ENCODE measurements around the gene CKB.

CKB gene

DNA sequence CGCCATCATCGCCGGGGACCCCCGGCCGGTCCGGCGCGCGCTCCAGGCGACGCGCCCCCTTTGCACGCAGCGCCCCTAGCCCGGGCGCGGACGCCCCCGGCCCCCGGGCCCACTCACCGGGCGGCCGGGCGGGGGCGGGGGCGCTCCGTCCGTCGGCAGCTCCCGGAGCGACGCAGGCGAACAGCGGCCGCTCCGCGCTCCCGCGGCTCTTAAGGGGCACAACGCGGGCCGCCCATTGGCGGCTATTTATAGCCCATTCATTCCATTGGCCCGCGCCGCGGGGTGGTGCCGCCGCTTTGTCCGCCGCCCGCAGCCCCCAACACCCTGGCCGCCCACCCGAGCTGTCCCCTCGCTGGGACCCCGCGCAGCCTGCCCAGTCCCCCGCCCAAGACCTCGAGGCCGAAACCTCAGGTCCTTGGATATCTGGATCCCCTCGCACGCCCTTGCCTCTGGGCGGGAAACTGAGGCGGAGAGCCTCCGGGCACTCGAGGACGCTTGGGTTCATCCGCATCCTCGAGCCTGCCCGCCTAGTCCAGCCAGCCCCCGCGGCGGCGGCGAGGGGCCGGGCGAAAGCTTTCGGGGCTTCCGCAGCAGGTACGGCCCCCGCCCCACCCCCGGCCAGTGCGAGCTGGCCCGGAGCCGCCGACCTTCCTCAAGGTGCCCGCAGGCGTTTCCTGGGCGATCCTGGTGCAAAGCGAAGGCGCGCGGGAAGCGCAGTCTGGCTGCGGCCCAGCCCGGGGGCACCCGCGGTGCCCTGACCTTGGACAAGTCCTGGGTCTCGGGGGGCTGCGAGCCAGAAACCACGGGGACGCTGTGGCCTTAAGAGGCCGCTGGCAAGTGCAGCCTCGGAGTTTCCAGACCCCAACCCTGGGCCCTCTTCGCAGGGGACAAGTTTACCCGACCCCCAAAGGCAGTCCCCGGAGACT lies at the start of gene CKB:
Gene CKB (minus strand): TSS at position 182 of the 926 bp plus-strand sequence. CDS start 337 bp downstream, outside the sequence.
- TF ChIP-seq GATA3 (IDR thresholded peaks at IDR 0.05; ENCODE audit: low read depth, low read length) (no peak), GATA2 (IDR thresholded peaks at IDR 0.05; ENCODE audit: low read depth, low read length) (no peak)

DNA sequence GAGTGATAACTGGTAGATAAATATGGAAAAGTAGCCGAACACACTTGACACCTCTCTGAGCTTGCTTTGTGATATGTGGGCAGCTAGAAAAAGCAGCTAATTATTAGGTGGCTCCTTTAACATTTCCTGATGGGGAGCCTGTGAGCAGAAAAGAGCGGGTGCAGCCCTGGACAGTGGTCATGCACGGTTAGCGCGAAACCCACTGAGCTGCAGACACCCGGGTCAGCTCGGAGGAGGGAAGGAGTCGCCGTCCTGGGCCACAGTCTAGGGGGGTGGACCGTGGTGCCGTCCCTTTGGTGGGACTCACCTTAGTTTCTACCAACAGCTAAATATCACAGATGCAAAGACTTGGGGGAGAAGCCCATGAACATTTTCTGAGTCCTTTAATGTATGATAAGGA lies 46.8 kb upstream of the CKB start:
- TF ChIP-seq GATA2 (IDR thresholded peaks at IDR 0.05; ENCODE audit: low read depth, low read length) (no peak), GATA3 (IDR thresholded peaks at IDR 0.05; ENCODE audit: low read depth, low read length) (no peak)

DNA sequence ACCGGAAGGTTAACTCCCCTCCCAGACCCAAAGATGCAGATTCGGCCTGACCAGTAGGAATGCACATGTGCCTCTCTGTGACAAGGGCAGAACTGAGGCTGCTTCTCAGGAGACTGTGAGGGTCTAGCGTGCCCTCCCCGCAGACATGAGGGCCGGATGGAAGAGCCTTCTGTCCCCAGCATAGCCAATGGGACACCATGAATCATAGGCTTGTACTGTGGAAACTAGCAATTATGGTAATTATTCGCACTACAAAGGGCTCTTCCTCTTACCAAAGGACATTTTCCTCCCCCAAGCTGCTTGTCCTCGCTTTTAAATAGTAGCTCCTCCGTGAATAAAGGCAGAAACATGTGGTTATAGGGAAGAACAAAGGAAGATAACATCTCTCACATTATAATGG lies 46.3 kb upstream of the CKB start:
- no peak for TF ChIP-seq GATA2 (IDR thresholded peaks at IDR 0.05; ENCODE audit: low read depth, low read length)
- no peak for TF ChIP-seq GATA3 (IDR thresholded peaks at IDR 0.05; ENCODE audit: low read depth, low read length)

DNA sequence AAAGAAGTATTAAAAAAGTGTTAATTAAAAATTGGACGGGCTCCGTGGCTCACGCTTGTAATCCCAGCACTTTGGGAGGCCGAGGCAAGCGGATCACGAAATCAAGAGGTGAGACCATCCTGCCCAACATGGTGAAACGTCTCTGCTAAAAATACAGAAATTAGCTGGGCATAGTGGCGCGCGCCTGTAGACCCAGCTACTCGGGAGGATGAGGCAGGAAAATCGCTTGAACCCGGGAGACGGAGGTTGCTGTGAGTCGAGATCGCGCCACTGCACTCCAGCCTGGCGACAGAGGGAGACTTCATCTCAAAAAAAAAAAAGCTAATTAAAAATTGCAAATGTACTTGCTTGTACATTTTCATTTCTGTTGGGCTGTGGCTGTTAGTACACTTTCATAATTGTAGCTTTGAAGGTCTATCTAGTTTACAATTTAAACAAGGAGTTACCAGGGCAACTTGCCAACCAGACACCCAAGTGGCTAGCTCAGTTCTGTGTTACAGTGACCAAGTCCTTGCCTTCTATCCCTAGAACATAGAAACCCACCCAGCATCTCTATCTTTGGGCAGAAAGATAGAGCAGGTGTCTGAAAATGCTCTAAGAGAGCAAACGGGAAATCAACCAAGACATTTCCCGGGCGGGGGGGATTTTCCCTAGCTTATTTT lies 41.3 kb upstream of the CKB start:
- TF ChIP-seq GATA2 (IDR thresholded peaks at IDR 0.05; ENCODE audit: low read depth, low read length) = no peak
- no peak for TF ChIP-seq GATA3 (IDR thresholded peaks at IDR 0.05; ENCODE audit: low read depth, low read length)

DNA sequence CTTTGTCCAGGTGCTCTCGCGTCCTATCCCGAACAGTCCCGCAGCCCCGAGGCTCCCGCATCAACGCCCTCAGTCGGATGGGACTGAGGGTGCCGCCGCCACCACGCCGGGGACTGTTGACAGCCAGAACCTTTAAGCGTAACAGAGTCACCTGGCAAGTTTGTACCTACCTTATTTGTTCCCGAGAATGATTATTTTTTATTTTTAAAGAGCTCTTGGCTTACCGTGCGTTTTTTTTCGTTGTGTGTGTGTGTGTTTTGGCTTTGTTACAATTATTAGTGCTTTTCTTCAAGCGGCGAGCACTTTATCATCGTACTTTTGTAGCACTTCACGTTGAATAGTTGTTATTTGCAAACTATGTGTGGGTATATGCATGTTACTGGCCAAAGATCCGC lies 40.6 kb upstream of the CKB start:
- TF ChIP-seq GATA3 (IDR thresholded peaks at IDR 0.05; ENCODE audit: low read depth, low read length) = no peak
- no peak for TF ChIP-seq GATA2 (IDR thresholded peaks at IDR 0.05; ENCODE audit: low read depth, low read length)

- TF ChIP-seq GATA2 (IDR thresholded peaks at IDR 0.05; ENCODE audit: low read depth, low read length) = no peak
- TF ChIP-seq GATA3 (IDR thresholded peaks at IDR 0.05; ENCODE audit: low read depth, low read length) = no peak
These were observed 40.0 kb upstream of the CKB start, which contains the start of the genes BAG5 and COA8 for GRCh38 chr14:103562429-103563225. Gene BAG5 (minus strand): TSS chr14:103562657. CDS start chr14:103561164, 1,493 bp downstream. Gene COA8 (plus strand): TSS chr14:103562960. CDS start chr14:103563002, 42 bp downstream.

- no peak for TF ChIP-seq GATA3 (IDR thresholded peaks at IDR 0.05; ENCODE audit: low read depth, low read length)
- TF ChIP-seq GATA2 (IDR thresholded peaks at IDR 0.05; ENCODE audit: low read depth, low read length) = no peak
These were observed 39.5 kb upstream of the CKB start for GRCh38 chr14:103562179-103562428.

GRCh38 chr14:103561381-103562178 lies 39.0 kb upstream of the CKB start:
- TF ChIP-seq GATA2 (IDR thresholded peaks at IDR 0.05; ENCODE audit: low read depth, low read length) (no peak), GATA3 (IDR thresholded peaks at IDR 0.05; ENCODE audit: low read depth, low read length) (no peak)

DNA sequence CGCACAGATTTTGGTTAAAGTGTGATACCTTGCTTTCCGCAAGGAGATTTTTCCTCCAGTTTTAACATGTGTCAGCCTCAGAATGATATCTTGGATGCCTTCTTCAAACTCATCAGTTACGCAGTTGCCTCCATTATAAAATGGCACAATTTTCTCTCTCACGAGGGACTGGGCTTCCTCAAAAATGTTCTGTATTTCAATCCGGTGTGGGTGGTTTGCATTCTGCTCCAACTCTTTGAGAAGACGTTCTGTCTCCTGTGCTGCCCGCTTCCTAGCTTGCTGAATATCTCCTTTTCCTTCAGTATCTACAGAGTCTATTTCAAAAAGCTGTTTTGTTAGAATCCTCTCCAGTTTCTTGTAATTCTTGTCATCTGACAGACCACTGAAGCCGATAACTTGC lies 38.1 kb upstream of the CKB start:
- TF ChIP-seq GATA3 (IDR thresholded peaks at IDR 0.05; ENCODE audit: low read depth, low read length) = no peak

DNA sequence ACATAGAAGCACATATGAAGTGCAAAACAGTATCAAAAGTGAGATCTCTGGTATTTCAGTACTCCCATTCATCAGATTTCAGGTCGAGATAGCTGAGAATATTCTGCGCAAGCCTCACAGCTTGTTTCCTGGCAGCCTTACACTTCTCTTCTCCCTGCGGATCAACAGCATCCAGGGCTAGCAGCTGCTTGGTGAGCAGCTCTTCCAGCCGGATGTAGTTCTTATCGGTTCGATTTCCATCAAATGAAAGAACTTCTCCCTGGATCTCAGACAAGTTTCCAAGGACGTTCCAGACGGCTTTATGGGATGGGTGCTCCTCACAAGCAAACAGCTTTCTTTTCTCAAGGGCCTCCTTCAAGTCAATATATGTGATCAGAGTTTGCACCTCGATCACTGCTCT lies 37.1 kb upstream of the CKB start:
- TF ChIP-seq GATA2 (IDR thresholded peaks at IDR 0.05; ENCODE audit: low read depth, low read length) (no peak), GATA3 (IDR thresholded peaks at IDR 0.05; ENCODE audit: low read depth, low read length) (no peak)

- no peak for TF ChIP-seq GATA3 (IDR thresholded peaks at IDR 0.05; ENCODE audit: low read depth, low read length)
- TF ChIP-seq GATA2 (IDR thresholded peaks at IDR 0.05; ENCODE audit: low read depth, low read length) = no peak
These were observed 35.6 kb upstream of the CKB start for GRCh38 chr14:103558071-103558882.

- TF ChIP-seq GATA3 (IDR thresholded peaks at IDR 0.05; ENCODE audit: low read depth, low read length) (no peak), GATA2 (IDR thresholded peaks at IDR 0.05; ENCODE audit: low read depth, low read length) (no peak)
These were observed 34.5 kb upstream of the CKB start for GRCh38 chr14:103556946-103557758.
